ENCODE data around the gene SERPINB6. TPM values are rescaled to one million over a fixed set of nuclear protein-coding genes. Genes with fewer than 3 reads are reported as not detected.

Gene SERPINB6
- polyA plus RNA-seq, 3 donors = 117 to 208 (median 200) TPM

DNA sequence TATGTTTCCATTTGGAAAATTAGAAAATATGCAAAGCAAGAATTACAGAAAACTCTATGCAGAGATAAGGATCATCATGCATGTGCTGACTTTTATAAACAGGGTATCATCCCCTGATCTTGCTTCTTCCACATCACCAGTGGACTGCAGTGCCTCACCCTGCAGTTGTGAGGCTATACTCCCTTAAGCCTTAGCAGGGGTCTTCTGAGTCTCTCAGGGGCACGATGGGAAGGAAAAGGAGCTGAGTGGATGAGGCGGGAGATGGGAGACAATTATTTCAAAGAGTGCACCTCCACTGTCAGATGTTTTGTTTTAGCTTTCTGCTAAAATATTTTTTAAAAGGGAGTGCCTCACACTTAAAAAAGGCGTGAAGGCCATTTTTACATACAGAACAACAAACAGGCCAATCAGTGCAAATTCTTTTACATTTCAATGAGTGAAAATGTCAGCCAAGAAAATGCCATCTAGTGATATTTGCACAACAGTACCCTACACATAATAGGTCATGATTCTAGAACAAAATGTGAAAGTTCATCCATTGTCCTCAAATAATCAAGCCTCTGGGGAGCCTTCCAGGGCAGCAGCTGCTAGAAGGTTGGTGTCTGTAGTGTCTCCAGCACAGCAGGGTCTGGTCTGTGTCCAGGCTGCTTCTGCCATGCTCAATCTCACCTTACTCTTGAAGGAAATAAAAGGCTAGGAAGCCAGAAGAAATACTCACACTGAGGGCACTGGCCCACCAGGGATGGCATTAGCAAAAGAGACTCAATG, 55.0 kb downstream of the SERPINB6 start:
- H4K20me1 ChIP-seq (ENCODE audit: insufficient read depth, low read length) = no peaks in the 10 kb centered on the region
- peaks cover 20% of the 10 kb centered on the region for H3K4me1 Mint-ChIP-seq
- no peaks in the 10 kb centered on the region for H3K9me3 ChIP-seq (replicated peaks in 1 of 2; ENCODE audit: control insufficient read depth in 1 of 2, insufficient read depth in 1 of 2, low read length in 2 of 2)
- H3K27me3 Mint-ChIP-seq (ENCODE audit: low read depth in 3 of 3) = peaks cover 0 to 6% (median 5%) of the 10 kb centered on the region in 3 donors
- H3K27me3 ChIP-seq (ENCODE audit: control insufficient read depth in 2 of 2, insufficient read depth in 2 of 2, low read length in 2 of 2) = no peaks in the 10 kb centered on the region
- no peak overlapping the region for H3K4me3 ChIP-seq (replicated peaks in 1 of 3; ENCODE audit: low read depth in 2 of 3, low read length in 3 of 3)
- no peak overlapping the region for H3K27ac ChIP-seq (ENCODE audit: low read depth in 1 of 2, low read length in 2 of 2)
- TF ChIP-seq, protein P1, sequence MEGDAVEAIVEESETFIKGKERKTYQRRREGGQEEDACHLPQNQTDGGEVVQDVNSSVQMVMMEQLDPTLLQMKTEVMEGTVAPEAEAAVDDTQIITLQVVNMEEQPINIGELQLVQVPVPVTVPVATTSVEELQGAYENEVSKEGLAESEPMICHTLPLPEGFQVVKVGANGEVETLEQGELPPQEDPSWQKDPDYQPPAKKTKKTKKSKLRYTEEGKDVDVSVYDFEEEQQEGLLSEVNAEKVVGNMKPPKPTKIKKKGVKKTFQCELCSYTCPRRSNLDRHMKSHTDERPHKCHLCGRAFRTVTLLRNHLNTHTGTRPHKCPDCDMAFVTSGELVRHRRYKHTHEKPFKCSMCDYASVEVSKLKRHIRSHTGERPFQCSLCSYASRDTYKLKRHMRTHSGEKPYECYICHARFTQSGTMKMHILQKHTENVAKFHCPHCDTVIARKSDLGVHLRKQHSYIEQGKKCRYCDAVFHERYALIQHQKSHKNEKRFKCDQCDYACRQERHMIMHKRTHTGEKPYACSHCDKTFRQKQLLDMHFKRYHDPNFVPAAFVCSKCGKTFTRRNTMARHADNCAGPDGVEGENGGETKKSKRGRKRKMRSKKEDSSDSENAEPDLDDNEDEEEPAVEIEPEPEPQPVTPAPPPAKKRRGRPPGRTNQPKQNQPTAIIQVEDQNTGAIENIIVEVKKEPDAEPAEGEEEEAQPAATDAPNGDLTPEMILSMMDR (IDR thresholded peaks at IDR 0.05) = no peak
- intact Hi-C loops (cut with micrococcal nuclease) = no loop called here
- peaks cover 15 to 16% of the 10 kb centered on the region in 2 donors for H3K4me1 ChIP-seq (ENCODE audit: control insufficient read depth in 1 of 2, insufficient read depth in 2 of 2, low read length in 2 of 2)
- no peaks in the 10 kb centered on the region for H3K79me2 ChIP-seq (ENCODE audit: insufficient read depth, low read length)
- peaks cover 0 to 4% of the 10 kb centered on the region in 2 donors for H3K36me3 Mint-ChIP-seq
- WGBS (ENCODE audit: insufficient coverage) = 60% methylated on average over 1 of the region's 3 CpGs
- H2AFZ ChIP-seq (ENCODE audit: insufficient read depth, low read depth, low read length, poor library complexity, severe bottlenecking) = no peak overlapping the region
- DNase-seq = no peak
- H3K9ac ChIP-seq (ENCODE audit: insufficient read depth, low read length, poor library complexity, severe bottlenecking) = no peak overlapping the region
- peaks cover 0 to 5% (median 2%) of the 10 kb centered on the region in 7 donors for H3K9me3 Mint-ChIP-seq
- H3K36me3 ChIP-seq (replicated peaks in 1 of 2; ENCODE audit: control insufficient read depth in 1 of 2, insufficient read depth in 2 of 2, low read length in 2 of 2) = no peaks in the 10 kb centered on the region
- no peak overlapping the region for H3K4me2 ChIP-seq (replicated peaks; ENCODE audit: extremely low read depth, low read length, poor library complexity, severe bottlenecking)
- no peak overlapping the region for H3K4me3 Mint-ChIP-seq
- H3K27ac Mint-ChIP-seq = no peak overlapping the region

DNA sequence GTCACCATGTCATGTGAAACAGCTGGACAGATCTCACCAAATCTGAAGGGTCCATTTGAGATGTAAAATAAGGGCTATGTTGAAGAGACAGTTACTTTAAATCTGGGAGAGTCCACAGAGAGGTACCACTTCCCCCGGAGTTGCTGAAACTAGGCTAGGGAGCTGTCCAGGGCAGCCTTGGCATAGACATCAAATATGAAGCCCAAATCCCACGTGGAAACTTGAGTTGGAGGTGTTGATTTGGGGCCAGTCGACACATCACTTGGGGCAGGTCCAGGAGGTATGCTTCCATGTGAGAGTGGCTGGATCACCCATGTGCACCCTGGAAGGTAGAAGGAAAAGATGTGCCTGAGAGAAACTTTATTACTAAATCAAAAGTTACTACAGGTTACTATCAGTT, 56.2 kb downstream of the SERPINB6 start:
- no peak overlapping the region for H3K4me3 ChIP-seq (replicated peaks in 1 of 3; ENCODE audit: low read depth in 2 of 3, low read length in 3 of 3)
- intact Hi-C loops (cut with micrococcal nuclease) = no loop called here
- H3K4me2 ChIP-seq (replicated peaks; ENCODE audit: extremely low read depth, low read length, poor library complexity, severe bottlenecking) = no peak overlapping the region
- Mint-ChIP-seq H3K4me1 (peaks cover 30% of the 10 kb centered on the region), H3K27me3 (ENCODE audit: low read depth in 3 of 3) (peaks cover 0 to 10% (median 1%) of the 10 kb centered on the region in 3 donors), H3K4me3 (no peak overlapping the region), H3K27ac (peak overlapping the region in 1 of 7 donors; percentile 13), H3K36me3 (peaks cover 0 to 4% of the 10 kb centered on the region in 2 donors), H3K9me3 (peaks cover 0 to 5% (median 0%) of the 10 kb centered on the region in 7 donors)
- no peaks in the 10 kb centered on the region for H3K79me2 ChIP-seq (ENCODE audit: insufficient read depth, low read length)
- no CpG with 5 or more reads among the region's 3 CpGs for WGBS (ENCODE audit: insufficient coverage)
- H3K9me3 ChIP-seq (replicated peaks in 1 of 2; ENCODE audit: control insufficient read depth in 1 of 2, insufficient read depth in 1 of 2, low read length in 2 of 2) = no peaks in the 10 kb centered on the region
- no peak for DNase-seq
- no peaks in the 10 kb centered on the region for H3K36me3 ChIP-seq (replicated peaks in 1 of 2; ENCODE audit: control insufficient read depth in 1 of 2, insufficient read depth in 2 of 2, low read length in 2 of 2)
- H3K4me1 ChIP-seq (ENCODE audit: control insufficient read depth in 1 of 2, insufficient read depth in 2 of 2, low read length in 2 of 2) = peaks cover 24 to 25% of the 10 kb centered on the region in 2 donors
- TF ChIP-seq, protein P1 (IDR thresholded peaks at IDR 0.05) = no peak
- no peak overlapping the region for H3K9ac ChIP-seq (ENCODE audit: insufficient read depth, low read length, poor library complexity, severe bottlenecking)
- no peak overlapping the region for H3K27ac ChIP-seq (ENCODE audit: low read depth in 1 of 2, low read length in 2 of 2)
- H2AFZ ChIP-seq (ENCODE audit: insufficient read depth, low read depth, low read length, poor library complexity, severe bottlenecking) = no peak overlapping the region
- no peaks in the 10 kb centered on the region for H3K27me3 ChIP-seq (ENCODE audit: control insufficient read depth in 2 of 2, insufficient read depth in 2 of 2, low read length in 2 of 2)
- no peaks in the 10 kb centered on the region for H4K20me1 ChIP-seq (ENCODE audit: insufficient read depth, low read length)

Data from CD14-positive monocyte (primary cell).